ACHN (cell line): ENCODE measurements around the gene DHRS7C.

Source experiments
- DNase-seq: peaks from one replicate; pipeline ENCODE4 v3.0.0-alpha.2; 2015
- in situ Hi-C: cut with HindIII; loops from 2 replicates; pipeline ENCODE4 v1.10.0; 2017; ENCODE audit warnings: low sequenced_read_pairs, low pct_ligation_motif_present, low pct_unique_long_range_greater_than_20kb

Gene DHRS7C

GRCh38 chr17:9790889-9791876 is at the start of gene DHRS7C:
Gene DHRS7C (minus strand): TSS chr17:9791592. CDS start chr17:9791284, 308 bp downstream.
- in situ Hi-C loops, result no loop called here
- DNase-seq, result no peak

- peak; percentile 80 for DNase-seq
- in situ Hi-C loops, result no loop called here
Measured at GRCh38 chr17:9839433-9839832, 48.0 kb upstream of the DHRS7C start.

GRCh38 chr17:9837551-9838471 is 46.4 kb upstream of the DHRS7C start:
- in situ Hi-C loops, result no loop called here
- DNase-seq, result peak; percentile 66

DNA sequence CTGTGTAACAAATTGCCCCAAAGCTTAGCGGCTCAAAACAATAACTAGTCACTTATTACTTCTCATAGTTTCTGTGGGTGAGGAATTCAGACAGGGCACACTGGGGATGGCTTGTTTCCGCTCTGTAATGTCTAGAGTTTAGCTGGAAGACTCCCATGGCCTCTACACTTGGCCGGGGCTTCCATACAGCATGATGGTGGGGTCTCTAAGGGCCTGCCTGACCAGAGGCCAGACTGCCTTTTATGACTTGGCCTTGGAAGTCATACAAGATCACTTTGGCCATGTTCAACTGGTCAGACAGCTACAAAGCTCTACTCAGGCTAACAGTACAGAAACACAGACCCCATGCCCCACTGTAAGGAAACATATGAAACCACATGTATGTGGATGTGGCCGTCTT is 42.5 kb upstream of the DHRS7C start:
- in situ Hi-C loops, result no loop called here
- no peak for DNase-seq

- in situ Hi-C loops, result no loop called here
Measured at GRCh38 chr17:9830711-9831110, 39.3 kb upstream of the DHRS7C start.

GRCh38 chr17:9829343-9829742 is 38.0 kb upstream of the DHRS7C start:
- in situ Hi-C loops, result no loop called here
- no peak for DNase-seq

More at GRCh38 chr17:9830711-9831110, 39.3 kb upstream of the DHRS7C start:
- no peak for DNase-seq

DNA sequence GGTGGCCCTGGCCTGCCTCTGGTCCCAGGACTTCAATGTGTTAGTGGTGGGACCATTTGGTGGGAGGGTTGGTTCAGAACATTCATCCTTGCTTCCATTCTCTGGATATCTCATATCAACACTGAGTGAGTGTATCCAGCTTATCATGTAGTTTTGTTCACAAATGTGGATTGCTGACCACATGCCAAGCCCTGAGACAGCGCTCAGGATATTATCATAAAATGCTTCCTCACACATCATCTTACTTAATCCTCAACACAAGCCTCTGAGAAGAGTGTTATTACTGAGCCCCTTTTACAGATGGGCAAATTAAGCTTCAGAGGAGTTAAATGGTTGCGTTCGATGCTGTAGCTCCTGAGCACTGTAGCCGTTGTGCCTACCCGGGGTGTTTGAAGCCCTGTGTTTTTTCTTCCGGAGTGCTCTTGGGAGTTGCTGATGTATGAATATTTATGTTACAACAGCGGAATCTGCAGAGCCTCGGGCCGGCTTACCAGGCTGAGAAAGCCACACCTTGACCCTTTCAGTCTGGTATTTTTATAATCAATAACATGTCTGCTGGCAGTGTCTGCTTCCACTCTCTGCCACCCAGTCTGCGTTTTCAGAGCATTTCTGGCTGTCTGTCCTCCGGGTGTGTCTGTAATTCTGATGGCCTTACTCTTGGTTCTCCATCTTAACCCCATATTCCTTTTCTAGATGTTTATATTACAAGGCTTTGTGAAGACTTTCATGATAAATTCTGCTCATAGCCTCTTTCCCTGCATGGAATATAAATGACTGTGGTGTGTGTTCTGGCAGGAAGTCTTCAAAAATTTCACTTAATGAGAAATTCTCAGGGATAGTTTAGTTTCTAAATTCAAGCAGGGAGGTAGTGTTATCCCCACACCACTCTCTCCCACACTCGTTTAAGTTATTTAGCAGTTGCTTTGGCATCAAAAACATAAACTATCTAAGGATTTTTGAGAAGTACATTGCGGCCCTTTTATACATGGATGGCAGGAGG is 37.2 kb upstream of the DHRS7C start:
- in situ Hi-C loops, result no loop called here
- DNase-seq, result no peak

DNA sequence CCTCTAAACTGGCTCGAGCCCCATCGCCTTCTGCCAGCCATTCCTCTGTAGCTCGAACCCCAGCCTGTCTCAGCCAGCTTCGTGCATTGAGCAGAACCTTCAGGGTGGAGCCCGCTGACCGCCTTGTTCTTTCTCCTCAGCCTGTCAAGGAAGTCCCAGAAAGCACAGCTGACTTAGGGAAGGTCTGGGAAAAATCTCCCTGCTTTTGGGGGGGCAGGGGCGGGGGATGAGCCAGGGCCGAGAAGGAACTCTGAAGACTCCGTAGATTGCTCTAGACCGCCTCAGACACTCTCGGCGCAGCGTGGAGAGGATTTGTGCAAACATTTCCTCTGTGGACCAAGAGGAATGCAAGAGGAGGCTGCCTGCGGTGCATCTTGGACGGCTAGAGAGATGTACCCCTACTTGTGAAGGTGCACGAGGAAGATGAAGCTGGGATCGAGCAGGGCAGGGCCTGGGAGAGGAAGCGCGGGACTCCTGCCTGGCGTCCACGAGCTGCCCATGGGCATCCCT is 34.3 kb upstream of the DHRS7C start, which contains the start of gene GLP2R:
Gene GLP2R (plus strand): TSS at position 284 of the 510 bp plus-strand sequence. CDS start 140 bp downstream, at position 424.
- DNase-seq, result no peak
- in situ Hi-C loops, result no loop called here

DNA sequence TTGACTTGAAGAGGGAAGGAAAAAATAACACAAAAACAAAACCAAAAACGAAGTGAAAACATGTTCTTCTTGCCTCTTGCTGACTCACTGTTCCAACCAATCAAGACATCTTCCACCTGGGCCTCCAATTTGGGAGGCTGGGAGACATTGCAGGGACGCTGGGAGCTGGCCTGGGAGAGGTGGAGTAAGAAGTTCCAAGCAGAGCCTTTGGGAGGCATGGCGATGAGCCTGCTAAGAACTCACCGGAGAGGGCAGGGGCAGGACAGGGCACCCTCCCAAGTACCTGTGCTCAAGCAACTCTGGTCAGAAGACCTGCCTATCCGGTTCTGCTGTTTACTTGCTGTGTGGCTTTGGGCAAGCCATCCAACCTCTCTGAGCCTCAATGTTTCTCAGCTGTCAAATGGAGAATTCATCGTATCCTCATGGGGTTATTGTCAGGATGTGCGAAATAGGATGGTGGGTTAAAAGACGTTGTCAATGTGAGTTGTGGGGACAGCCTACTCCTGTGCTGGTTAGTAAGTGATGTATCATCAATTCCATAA is 33.5 kb upstream of the DHRS7C start:
- DNase-seq, result no peak
- in situ Hi-C loops, result no loop called here

DNA sequence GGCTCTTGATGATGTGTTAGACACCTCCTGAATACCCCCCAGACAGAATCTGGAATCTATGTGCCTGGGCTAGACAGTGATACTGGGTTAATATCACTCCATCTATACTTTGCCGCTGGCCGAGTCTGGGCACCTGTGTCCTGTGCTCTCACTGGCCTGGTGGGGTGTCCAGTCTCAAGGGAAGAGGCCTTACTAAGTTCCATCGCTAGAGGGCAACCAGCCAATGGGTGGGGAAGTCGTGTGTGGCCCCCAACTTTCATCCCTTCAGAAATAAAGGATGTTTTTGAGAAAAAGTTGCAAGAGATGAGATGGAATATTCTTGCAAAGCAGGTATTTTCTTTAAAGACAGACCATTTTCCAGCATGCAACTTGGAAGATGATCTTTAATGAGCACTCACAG is 32.7 kb upstream of the DHRS7C start:
- DNase-seq, result peak; percentile 28
- in situ Hi-C loops, result no loop called here

DNA sequence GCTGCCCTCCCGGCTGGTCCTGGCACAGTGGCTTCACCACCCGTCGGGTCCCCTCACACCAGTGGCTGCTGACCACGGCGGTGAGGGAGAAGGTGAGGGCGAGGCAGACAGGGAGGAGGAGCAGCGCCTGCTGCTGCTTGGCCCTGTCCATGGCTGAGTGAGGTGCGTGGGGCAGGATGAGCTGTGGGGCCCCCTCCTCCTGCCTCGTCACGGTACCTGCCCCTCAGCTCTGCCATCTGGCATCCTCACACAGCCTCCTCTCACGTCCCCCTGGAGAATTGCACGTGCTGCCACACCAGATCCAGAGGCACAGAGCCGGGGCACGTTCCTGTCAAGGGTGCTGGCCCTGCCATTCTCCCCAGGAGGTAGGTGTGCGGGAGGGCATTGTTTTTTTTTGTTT is 30.5 kb upstream of the DHRS7C start, which contains the start of gene GSG1L2:
Gene GSG1L2 (minus strand): TSS at position 159 of the 400 bp plus-strand sequence. CDS start 8 bp downstream, at position 151.
- DNase-seq, result no peak
- in situ Hi-C loops, result no loop called here

DNA sequence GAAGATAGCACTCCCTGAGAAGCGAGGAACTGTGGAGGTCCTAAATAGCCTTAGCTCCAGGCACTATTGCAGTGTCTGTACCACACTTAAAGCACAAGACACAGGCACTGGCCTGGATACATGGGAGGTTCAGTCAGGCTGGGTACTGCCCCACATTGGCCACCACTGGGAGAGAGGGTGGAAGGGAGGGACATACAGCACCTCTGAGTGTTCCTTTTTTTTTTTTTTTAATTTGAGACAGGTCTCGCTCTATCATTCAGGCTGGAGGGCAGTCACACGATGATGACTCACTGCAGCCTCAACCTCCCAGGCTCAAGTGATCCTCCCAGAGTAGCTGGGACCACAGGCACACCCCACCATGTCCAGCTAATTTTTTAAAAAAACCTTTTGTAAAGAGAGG is 29.1 kb upstream of the DHRS7C start:
- DNase-seq, result no peak
- in situ Hi-C loops, result no loop called here

- DNase-seq, result no peak
- in situ Hi-C loops, result no loop called here
Measured at GRCh38 chr17:9818760-9819159, 27.4 kb upstream of the DHRS7C start.

DNA sequence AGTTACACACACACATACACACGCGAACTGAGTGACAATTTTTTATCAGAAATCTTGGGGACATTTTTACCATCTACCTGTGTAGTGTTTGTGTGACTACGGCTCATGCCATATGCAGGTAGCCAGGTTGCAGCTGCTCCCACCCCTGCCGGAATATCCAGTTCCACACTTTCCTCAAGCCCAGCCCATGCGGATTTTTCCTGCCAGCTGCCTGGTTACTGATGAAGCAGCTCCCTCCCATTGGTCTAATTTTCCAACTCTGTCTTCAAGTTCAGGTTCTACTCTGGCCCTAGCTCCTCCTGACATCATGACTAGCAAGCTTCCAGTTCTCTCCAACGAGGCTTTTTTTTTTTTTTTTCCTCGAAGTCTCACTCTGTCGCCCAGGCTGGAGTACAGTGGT is 25.7 kb upstream of the DHRS7C start:
- peak; percentile 37 for DNase-seq
- in situ Hi-C loops, result no loop called here

DNA sequence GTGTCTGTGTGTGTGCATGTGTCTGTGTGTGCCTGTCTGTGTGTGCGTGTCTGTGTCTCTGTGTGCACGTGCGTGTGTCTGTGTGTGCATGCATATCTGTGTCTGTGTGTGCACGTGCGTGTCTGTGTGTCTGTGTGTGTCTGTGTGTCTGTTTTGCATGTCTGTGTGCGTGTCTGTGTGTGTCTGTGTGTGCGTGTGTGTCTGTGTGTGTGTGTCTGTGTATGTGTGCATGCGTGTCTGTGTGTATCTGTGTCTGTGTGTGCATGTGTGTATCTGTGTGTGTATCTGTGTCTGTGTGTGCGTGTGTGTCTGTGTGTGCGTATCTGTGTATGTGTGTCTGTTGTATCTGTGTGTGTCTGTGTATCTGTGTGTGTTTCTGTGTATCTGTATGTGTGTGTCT is 25.1 kb upstream of the DHRS7C start:
- in situ Hi-C loops, result no loop called here
- DNase-seq, result no peak

GRCh38 chr17:9814337-9814945 is 23.0 kb upstream of the DHRS7C start:
- DNase-seq, result no peak
- in situ Hi-C loops, result no loop called here

GRCh38 chr17:9813166-9813565 is 21.8 kb upstream of the DHRS7C start:
- DNase-seq, result no peak
- in situ Hi-C loops, result no loop called here
